MM.1S (cell line): ENCODE measurements around the gene NSUN6.

ENCODE experiments used
- EZH2 ChIP-seq: fragments of 300-600 bp; sonication (generic); optimal IDR thresholded peaks from 2 replicates; pipeline ENCODE3; 2017; ENCODE audit warnings: low read depth, mild to moderate bottlenecking, antibody characterized with exemption, low read length, mixed read lengths
- EZH2phosphoT487 ChIP-seq: fragments of 300-600 bp; sonication (generic); IDR thresholded peaks from 2 replicates; pipeline ENCODE4 v1.6.1; 2018; ENCODE audit warnings: antibody characterized with exemption, low read length
- TF ChIP-seq, protein P1 (sequence below): fragments of 300-600 bp; sonication (generic); IDR thresholded peaks from 2 replicates; pipeline ENCODE4 v1.5.1; 2016; ENCODE audit warnings: antibody characterized with exemption, low read length, mixed read lengths

DNA sequence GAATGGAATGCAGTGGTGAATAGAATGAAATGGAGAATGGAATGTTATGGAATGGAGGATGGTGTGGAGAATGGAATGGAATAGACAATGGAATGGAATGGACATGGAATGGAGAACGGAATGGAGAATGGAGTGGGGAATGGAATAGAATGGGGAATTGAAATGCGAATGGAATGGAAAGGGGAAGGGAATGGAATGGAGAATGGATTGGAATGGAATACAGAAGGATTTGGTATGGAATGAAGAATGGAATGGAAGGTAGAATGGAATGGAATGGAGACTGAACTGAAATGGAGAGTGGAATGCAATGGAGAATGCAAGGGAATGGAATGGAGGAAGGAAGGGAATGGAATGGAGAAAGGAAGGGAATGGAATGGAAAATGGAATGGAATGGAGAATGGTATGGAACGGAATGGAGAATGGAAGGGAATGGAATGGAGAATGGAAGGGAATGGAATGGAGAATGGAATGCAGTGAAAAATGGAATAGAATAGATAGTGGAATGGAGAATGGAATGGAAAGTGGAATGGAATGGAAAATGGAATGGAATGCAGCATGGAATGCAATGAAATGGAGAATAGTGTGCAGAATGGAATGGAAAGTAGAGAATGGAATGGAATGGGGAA is 94.8 kb downstream of the NSUN6 start:
- TF ChIP-seq, protein P1, sequence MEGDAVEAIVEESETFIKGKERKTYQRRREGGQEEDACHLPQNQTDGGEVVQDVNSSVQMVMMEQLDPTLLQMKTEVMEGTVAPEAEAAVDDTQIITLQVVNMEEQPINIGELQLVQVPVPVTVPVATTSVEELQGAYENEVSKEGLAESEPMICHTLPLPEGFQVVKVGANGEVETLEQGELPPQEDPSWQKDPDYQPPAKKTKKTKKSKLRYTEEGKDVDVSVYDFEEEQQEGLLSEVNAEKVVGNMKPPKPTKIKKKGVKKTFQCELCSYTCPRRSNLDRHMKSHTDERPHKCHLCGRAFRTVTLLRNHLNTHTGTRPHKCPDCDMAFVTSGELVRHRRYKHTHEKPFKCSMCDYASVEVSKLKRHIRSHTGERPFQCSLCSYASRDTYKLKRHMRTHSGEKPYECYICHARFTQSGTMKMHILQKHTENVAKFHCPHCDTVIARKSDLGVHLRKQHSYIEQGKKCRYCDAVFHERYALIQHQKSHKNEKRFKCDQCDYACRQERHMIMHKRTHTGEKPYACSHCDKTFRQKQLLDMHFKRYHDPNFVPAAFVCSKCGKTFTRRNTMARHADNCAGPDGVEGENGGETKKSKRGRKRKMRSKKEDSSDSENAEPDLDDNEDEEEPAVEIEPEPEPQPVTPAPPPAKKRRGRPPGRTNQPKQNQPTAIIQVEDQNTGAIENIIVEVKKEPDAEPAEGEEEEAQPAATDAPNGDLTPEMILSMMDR, result no peak
- TF ChIP-seq EZH2, result no peak
- no peak for TF ChIP-seq EZH2phosphoT487
